COLO829 (cell line): ENCODE measurements around the gene PARD3B.

Experiments
- DNase-seq: peaks from one replicate; pipeline ENCODE4 v3.0.0; 2012; ENCODE audit warnings: low spot score

PARD3B gene

DNA sequence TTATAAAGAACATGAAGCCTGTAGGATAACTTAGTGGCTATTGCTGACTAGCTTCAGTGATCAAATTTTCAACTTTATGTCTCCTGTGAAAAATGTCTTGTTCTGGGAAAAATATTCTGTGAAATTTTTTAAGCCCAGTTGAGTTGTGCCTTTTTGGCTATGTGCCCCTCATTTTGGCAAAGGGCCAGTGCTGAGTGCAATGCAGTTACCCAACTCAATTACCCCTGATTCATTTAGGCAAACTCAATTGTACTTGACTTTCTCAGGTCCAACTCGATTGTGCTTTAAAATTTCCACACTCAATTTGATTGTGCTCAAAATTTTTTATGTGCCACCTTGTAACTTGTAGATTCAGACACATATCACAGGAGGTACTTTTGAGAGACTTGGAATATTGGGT, 588.3 kb downstream of the PARD3B start:
- DNase-seq, result no peak

DNA sequence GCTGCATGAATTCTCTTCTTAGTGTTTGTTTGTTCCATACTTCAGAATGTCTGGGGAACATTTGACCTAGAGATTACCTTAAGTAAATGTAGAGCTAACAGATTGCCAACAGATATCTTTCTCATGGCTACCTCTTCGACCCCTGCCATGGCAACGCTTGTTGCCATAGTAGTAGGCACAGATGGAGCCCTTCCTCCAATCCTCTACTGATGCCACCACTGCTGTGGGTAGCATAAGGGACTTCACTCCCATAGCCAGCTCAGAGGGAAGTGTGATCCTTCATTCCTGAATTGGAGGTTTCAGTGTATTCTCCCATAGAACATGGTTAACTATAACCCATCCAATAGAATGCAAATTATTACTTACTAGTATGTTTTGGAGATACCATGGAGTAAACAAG, 593.5 kb downstream of the PARD3B start:
- DNase-seq, result no peak

DNA sequence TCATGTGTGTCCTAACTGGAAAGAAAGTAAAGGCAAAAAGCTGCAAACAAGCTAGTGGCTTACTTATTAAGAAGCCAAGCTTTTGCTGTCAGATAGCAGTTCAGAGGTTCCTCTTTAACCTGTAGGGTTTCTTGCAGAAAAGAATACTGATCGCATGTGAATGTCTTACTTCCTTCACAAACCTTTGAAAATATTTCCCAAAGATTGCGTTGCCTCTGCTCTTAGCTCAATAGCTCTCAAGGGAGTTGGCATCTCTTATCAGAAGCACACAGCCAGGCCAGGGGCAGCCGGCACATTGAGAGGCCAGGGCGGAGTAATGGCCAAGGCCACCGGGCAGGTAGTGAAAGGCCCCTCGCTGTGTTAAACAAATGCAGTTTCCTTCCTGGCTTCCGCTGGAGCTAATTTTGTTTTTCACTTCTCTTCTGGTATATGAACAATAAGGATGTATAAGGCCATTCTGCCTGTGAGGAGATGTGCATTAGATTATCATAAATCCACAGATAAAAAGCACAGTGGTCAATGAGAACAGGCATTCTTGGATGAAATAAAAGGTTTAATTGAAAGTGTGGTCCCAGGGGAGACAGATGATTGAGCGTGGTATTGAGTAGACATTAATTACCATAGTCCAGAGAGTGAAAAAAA, 594.7 kb downstream of the PARD3B start:
- DNase-seq, result peak; percentile 34

- DNase-seq, result no peak
Observed at GRCh38 chr2:205141381-205141780, 596.1 kb downstream of the PARD3B start.

- no peak for DNase-seq
Observed at GRCh38 chr2:205145888-205146287, 600.6 kb downstream of the PARD3B start.

DNA sequence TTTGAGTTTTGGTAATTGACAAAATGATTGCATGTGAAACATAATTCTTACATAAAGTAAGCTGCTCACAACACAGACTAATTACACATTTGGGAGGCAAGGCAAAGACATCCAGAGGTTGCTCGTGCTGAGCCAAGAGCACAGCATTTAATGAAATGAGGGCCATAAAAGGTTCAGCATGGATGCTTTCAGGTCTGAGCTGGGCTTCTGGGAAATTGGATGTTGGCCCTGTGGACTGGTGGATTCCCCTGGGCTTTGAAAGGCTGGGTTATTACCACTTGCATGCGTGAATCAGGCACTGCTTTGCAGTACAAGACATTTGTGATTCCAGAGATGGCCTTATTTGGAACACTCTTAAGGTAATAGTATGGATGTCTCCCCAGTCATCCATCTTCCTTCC, 603.5 kb downstream of the PARD3B start:
- DNase-seq, result no peak

DNA sequence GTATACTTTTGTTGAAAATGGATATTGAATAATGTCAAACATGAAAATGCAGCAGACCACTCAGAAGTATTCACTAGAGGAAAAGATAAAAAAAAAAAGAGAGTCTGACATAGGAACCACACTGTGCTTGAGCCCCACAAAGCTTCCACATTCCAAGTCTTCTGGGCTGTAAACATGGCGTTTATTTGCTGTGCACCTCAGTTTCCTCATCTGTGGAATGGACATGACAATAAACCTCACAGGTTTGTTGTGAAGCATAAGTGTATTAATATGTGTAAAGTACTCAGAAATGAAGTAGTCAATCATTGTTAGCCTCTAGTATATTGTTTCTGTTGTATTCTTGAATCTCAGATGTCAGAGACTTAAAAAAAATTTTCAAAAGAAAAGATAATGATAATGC, 611.2 kb downstream of the PARD3B start:
- DNase-seq, result no peak

- DNase-seq, result no peak
Observed at GRCh38 chr2:205158404-205158803, 613.1 kb downstream of the PARD3B start.

DNA sequence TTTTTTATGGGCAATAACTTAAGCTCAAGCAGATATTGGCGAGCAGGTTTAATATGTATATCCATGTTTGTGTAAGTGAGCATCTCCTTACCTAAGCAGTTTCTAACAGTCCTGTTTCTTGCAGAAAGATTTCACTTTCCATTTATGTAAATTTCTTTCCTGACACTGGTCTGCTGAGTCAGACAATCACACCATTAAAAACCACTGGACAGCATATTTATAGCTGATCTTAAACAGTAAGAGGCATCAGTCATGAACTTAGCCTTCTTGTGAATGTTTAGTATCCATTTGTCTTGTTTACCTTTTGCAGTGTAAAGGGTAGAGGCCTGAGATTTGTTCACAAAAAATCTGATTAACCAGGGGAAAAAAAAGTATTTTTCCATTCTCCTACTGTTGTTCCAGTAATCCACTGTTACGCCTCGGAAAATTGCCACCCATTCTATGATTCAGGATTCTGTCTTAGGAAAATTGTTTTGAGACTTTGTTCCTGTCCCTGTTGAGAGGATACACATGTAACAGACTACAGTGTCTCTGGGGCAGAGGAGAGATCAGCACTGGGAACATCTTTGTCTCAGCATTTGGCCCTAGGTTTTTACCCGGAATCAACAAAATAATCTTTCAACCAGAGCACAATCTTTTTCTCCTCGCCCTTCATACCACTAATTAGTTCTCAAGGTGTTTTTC, 616.0 kb downstream of the PARD3B start:
- DNase-seq, result no peak

DNA sequence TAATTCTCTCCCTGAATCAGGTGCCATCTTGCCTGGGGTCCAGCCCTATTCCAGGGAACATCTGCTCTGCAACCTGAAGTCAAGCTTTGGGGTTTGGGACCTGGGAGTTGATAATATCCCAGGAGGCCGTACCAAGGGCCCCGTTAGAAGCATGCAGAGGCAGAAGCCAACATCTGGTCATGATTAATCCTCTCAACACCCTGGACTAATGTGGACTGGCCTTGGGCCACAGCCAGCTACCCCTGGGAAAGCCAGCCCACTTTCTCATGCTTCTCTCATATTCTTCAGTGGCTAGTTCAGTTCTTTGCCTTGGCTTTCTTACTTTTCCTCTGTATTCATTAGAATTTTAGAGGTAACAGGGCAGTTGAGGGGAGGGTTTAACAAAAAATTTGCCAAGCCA, 621.5 kb downstream of the PARD3B start:
- no peak for DNase-seq

DNA sequence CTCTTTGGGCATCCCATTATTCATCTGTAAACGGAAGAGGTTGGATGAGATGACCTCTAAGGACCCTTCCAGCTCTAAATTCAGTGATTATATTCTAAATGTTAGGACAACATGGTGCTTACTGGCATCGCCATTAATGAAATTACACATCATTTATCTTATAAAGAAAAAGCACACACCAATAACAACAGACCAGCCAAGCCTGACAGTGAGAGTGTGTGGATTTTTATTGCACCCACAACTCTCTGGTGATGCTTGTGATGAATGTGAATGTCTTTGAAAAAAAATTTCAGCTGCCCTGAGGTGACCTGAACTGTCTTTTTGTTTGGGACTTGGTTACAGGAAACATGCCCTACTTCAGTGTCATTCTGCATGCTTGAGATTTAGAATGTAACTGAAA, 623.7 kb downstream of the PARD3B start:
- no peak for DNase-seq

DNA sequence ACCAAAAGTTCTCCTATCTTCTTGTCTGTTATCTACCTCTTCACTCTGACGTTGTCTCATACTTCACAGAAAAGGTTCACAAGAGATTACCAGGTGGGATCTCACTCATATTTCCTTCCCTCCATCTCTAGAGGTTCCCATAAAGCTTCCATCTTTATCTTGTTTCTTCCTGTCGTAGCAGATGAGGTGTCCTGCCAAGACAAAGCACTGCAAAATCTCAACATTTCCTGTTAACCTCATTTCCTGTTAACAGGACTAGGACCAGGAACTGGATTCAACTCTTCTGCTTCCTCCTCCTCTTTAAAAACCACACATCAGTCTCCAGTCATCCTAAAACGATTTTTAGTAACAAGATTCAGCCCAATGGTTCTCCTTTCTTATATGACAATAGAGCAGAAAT, 624.2 kb downstream of the PARD3B start:
- DNase-seq, result no peak

DNA sequence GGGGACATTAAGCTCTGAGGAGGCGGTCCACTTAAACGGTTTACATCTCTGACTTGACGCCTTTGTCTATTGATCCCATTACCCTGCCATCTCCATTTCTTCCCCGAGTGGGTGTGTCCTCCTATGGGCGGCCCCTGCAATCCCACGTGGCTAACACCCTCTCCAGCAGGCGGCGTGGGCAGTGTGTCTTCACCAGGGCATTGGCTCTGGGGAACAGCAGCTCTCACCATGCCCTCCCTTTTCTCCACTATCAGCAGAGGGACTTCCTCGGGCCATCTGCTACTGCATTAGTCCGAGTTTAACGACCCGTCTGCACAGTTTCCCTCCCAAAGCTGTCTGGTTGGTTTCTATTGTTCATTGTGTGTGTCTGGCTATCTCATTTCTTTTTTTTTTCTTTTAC, 625.1 kb downstream of the PARD3B start:
- no peak for DNase-seq

DNA sequence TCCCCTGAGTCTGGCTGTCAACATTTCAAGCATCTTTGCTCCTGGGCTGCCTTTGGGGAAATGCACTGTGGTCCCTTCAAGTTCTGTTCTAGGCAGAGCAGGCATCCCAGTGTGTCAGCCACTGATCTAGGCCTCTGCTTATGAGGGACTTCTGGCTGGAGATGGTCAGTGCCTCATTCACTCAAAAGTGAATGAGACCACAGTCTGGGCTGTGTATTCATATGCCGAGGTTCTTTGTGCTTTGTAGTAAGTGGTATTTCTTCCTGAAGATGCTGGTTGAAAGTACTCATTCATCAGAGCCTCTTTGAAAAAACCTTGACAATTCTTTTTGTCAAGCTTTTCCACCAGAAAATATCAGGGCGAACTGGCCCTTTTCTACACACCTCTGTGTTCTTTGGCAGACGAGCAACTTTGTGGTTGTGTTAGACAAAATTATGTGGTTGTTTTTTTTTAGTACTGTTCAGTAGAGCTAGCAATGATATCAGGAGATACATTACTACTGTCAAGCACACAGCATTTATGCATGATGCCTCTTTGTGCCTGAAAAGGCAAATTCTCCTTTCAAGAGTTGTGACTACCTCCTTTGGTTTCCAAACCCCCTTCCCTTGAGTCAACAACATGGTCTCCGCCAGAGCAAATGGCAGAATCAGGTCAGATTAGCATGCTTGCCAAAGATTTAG, 626.1 kb downstream of the PARD3B start:
- DNase-seq, result peak; percentile 45

DNA sequence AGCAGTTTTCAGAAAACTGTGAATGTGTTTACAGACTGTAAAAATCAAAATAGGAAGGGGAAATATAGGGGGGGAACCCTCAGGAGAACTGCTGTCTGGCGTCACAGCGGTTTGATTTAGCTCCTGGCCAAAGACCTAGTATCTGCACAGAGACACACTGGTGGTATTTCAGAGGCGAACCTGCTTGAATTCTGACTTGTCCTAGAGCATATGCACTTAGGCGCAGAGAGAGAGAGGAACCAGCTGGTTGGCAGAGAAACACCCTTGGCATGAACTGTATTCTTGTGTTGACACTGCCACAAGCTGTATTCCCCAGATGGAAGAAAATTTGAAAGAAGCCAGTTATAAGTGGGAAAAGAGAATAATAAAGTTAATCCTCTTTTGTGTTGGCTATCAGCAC, 630.6 kb downstream of the PARD3B start:
- DNase-seq, result no peak

- DNase-seq, result no peak
Observed at GRCh38 chr2:205176546-205176945, 631.3 kb downstream of the PARD3B start.

- no peak for DNase-seq
Observed at GRCh38 chr2:205177546-205177945, 632.3 kb downstream of the PARD3B start.

GRCh38 chr2:205180730-205181129, 635.5 kb downstream of the PARD3B start:
- no peak for DNase-seq

- DNase-seq, result no peak
Observed at GRCh38 chr2:205187731-205188130, 642.5 kb downstream of the PARD3B start.

- DNase-seq, result no peak
Observed at GRCh38 chr2:205188239-205189138, 643.2 kb downstream of the PARD3B start.

GRCh38 chr2:205189301-205189700, 644.0 kb downstream of the PARD3B start:
- no peak for DNase-seq

GRCh38 chr2:205190528-205190927, 645.3 kb downstream of the PARD3B start:
- DNase-seq, result no peak
